GM12878 (cell line): Measurements from ENCODE around the gene PLGRKT. TPM values are rescaled to one million over a fixed set of nuclear protein-coding genes. Genes with fewer than 3 reads are reported as not detected.

Experiments
- ASH2L ChIP-seq: fragments of 300-600, 200-600 bp; sonication (generic); IDR thresholded peaks from 2 replicates; pipeline ENCODE4 v1.6.1; 2017; ENCODE audit warnings: low read depth, mild to moderate bottlenecking, borderline replicate concordance
- BHLHE40 ChIP-seq, 2 experiments: fragments of 450-650 bp in 1 of 2; IDR thresholded peaks; 2 replicates each; pipeline ENCODE4 v1.6.1; 2011 to 2017; ENCODE audit warnings: low read depth in 2 of 2, borderline replicate concordance in 1 of 2, improper control_type of control experiment in 1 of 2, low read length in 1 of 2, mild to moderate bottlenecking in 1 of 2
- CBX3 ChIP-seq: fragments of 200-600 bp; sonication (generic); IDR thresholded peaks from 2 replicates; pipeline ENCODE4 v1.6.1; 2016; ENCODE audit warnings: low read depth, borderline replicate concordance
- HDAC2 ChIP-seq: fragments of 200-600 bp; sonication (generic); IDR thresholded peaks from 2 replicates; pipeline ENCODE4 v1.6.1; 2017
- IKZF1 ChIP-seq: fragments of 450-650 bp; conservative IDR thresholded peaks from 2 replicates; pipeline ENCODE4 v1.6.1; 2017; ENCODE audit warnings: antibody characterized with exemption, mild to moderate bottlenecking
- LARP7 ChIP-seq: fragments of 450-650 bp; IDR thresholded peaks from 2 replicates; pipeline ENCODE4 v1.6.1; 2017; ENCODE audit warnings: mild to moderate bottlenecking
- PML ChIP-seq: IDR thresholded peaks from 2 replicates; pipeline ENCODE4 v1.6.1; 2012; ENCODE audit warnings: low read length, inconsistent platforms
- TCF7 ChIP-seq: IDR thresholded peaks from 2 replicates; pipeline ENCODE4 v1.6.1; 2014; ENCODE audit warnings: antibody characterized with exemption, borderline replicate concordance
- YBX1 ChIP-seq: fragments of 450-650 bp; IDR thresholded peaks from 2 replicates; pipeline ENCODE4 v1.6.1; 2016; ENCODE audit warnings: antibody characterized with exemption
- ZNF384 ChIP-seq: IDR thresholded peaks from 2 replicates; pipeline ENCODE4 v1.6.1; 2012; ENCODE audit warnings: low read depth, mild to moderate bottlenecking, low read length, improper control_type of control experiment, borderline replicate concordance
- polyA plus RNA-seq, 11 experiments: library from polyadenylated mRNA; depleted of rRNA in 4 of 11; unstranded in 6 of 11; stranded (reverse) in 5 of 11; fragments of >200 nt; fragmentation: Nextera tagmentation in 4 of 11; fragmentation: Illumina TruSeq in 1 of 11; extraction: Ambion mirVana in 4 of 11; extraction: Trizol in 1 of 11; gene quantifications; 1 replicate in 1 of 11; 2 replicates in 10 of 11; pipeline versions ENCODE4 v1.2.1 to v1.2.3, GENCODE V29; 2011 to 2016; ENCODE audit warnings: inconsistent platforms in 2 of 11, missing spikeins in 2 of 11, low read depth in 1 of 11
- total RNA-seq, 4 experiments: library from RNA; depleted of rRNA in 3 of 4; stranded (reverse); fragments of >200 nt in 3 of 4; fragmentation: Illumina TruSeq in 1 of 4; extraction: Trizol in 1 of 4; gene quantifications; 2 replicates each; pipeline versions ENCODE4 v1.2.1 to v1.2.3, GENCODE V29; 2013 to 2021
- TF ChIP-seq, protein P1 (sequence below): IDR thresholded peaks from 2 replicates; pipeline ENCODE4 v1.6.1; 2012; ENCODE audit warnings: mild to moderate bottlenecking, low read depth, low read length
- TF ChIP-seq, protein P2 (sequence below): fragments of 450-650 bp; conservative IDR thresholded peaks from 2 replicates; pipeline ENCODE4 v1.6.1; 2017; ENCODE audit warnings: mild to moderate bottlenecking, moderate library complexity
- TF ChIP-seq, protein P3 (sequence below): fragments of 450-650 bp; IDR thresholded peaks from 2 replicates; pipeline ENCODE4 v1.6.1; 2017; ENCODE audit warnings: mild to moderate bottlenecking, moderate library complexity
- TF ChIP-seq, protein P4 (sequence below): IDR thresholded peaks from 2 replicates; pipeline ENCODE4 v1.6.1; 2012; ENCODE audit warnings: low read depth, low read length, improper control_type of control experiment
- TF ChIP-seq, protein P5 (sequence below): IDR thresholded peaks from 2 replicates; pipeline ENCODE4 v1.6.1; 2011; ENCODE audit warnings: borderline replicate concordance, low read depth, mild to moderate bottlenecking, moderate library complexity, mixed read lengths, low read length; ENCODE audit not compliant: insufficient read depth; ENCODE audit errors: extremely low read length

The PLGRKT gene
- total and polyA plus RNA-seq, 10 of the 15 experiments (the other 5 are each of a cell fraction or from before 2014, with no cell fraction given): 25.2 to 72.3 (median 38.4) TPM

DNA sequence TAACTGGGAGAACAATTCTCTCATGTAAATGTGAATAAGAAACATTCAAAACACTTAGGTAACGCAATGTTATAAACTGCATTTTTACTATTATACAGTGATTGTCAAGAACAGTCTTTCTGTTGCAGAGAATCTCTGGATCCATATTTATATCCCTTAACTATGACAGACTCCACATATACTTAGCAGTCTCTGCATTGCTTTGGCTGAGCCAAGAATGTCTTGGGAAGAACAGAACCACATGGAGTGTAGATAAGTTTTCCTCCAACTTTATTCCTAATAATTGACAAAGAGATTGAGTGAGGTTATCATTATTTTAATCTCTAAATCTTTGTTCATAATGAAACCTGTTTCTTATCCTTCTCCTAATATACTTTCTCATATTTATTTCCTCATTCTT is 82.5 kb downstream of the PLGRKT start (continued):
- TF ChIP-seq, protein P1, sequence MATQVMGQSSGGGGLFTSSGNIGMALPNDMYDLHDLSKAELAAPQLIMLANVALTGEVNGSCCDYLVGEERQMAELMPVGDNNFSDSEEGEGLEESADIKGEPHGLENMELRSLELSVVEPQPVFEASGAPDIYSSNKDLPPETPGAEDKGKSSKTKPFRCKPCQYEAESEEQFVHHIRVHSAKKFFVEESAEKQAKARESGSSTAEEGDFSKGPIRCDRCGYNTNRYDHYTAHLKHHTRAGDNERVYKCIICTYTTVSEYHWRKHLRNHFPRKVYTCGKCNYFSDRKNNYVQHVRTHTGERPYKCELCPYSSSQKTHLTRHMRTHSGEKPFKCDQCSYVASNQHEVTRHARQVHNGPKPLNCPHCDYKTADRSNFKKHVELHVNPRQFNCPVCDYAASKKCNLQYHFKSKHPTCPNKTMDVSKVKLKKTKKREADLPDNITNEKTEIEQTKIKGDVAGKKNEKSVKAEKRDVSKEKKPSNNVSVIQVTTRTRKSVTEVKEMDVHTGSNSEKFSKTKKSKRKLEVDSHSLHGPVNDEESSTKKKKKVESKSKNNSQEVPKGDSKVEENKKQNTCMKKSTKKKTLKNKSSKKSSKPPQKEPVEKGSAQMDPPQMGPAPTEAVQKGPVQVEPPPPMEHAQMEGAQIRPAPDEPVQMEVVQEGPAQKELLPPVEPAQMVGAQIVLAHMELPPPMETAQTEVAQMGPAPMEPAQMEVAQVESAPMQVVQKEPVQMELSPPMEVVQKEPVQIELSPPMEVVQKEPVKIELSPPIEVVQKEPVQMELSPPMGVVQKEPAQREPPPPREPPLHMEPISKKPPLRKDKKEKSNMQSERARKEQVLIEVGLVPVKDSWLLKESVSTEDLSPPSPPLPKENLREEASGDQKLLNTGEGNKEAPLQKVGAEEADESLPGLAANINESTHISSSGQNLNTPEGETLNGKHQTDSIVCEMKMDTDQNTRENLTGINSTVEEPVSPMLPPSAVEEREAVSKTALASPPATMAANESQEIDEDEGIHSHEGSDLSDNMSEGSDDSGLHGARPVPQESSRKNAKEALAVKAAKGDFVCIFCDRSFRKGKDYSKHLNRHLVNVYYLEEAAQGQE: no peak
- no peak for TF ChIP-seq CBX3
- TF ChIP-seq, protein P2, sequence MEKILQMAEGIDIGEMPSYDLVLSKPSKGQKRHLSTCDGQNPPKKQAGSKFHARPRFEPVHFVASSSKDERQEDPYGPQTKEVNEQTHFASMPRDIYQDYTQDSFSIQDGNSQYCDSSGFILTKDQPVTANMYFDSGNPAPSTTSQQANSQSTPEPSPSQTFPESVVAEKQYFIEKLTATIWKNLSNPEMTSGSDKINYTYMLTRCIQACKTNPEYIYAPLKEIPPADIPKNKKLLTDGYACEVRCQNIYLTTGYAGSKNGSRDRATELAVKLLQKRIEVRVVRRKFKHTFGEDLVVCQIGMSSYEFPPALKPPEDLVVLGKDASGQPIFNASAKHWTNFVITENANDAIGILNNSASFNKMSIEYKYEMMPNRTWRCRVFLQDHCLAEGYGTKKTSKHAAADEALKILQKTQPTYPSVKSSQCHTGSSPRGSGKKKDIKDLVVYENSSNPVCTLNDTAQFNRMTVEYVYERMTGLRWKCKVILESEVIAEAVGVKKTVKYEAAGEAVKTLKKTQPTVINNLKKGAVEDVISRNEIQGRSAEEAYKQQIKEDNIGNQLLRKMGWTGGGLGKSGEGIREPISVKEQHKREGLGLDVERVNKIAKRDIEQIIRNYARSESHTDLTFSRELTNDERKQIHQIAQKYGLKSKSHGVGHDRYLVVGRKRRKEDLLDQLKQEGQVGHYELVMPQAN: no peak
- TF ChIP-seq, protein P3, sequence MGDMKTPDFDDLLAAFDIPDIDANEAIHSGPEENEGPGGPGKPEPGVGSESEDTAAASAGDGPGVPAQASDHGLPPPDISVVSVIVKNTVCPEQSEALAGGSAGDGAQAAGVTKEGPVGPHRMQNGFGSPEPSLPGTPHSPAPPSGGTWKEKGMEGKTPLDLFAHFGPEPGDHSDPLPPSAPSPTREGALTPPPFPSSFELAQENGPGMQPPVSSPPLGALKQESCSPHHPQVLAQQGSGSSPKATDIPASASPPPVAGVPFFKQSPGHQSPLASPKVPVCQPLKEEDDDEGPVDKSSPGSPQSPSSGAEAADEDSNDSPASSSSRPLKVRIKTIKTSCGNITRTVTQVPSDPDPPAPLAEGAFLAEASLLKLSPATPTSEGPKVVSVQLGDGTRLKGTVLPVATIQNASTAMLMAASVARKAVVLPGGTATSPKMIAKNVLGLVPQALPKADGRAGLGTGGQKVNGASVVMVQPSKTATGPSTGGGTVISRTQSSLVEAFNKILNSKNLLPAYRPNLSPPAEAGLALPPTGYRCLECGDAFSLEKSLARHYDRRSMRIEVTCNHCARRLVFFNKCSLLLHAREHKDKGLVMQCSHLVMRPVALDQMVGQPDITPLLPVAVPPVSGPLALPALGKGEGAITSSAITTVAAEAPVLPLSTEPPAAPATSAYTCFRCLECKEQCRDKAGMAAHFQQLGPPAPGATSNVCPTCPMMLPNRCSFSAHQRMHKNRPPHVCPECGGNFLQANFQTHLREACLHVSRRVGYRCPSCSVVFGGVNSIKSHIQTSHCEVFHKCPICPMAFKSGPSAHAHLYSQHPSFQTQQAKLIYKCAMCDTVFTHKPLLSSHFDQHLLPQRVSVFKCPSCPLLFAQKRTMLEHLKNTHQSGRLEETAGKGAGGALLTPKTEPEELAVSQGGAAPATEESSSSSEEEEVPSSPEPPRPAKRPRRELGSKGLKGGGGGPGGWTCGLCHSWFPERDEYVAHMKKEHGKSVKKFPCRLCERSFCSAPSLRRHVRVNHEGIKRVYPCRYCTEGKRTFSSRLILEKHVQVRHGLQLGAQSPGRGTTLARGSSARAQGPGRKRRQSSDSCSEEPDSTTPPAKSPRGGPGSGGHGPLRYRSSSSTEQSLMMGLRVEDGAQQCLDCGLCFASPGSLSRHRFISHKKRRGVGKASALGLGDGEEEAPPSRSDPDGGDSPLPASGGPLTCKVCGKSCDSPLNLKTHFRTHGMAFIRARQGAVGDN: no peak
- TF ChIP-seq ASH2L: no peak
- no peak for TF ChIP-seq ZNF384
- TF ChIP-seq YBX1: no peak
- no peak for TF ChIP-seq IKZF1
- TF ChIP-seq, protein P4, sequence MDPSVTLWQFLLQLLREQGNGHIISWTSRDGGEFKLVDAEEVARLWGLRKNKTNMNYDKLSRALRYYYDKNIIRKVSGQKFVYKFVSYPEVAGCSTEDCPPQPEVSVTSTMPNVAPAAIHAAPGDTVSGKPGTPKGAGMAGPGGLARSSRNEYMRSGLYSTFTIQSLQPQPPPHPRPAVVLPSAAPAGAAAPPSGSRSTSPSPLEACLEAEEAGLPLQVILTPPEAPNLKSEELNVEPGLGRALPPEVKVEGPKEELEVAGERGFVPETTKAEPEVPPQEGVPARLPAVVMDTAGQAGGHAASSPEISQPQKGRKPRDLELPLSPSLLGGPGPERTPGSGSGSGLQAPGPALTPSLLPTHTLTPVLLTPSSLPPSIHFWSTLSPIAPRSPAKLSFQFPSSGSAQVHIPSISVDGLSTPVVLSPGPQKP: no peak
- no peak for TF ChIP-seq LARP7
- no peak for TF ChIP-seq BHLHE40 (IDR thresholded peaks at IDR 0.05; ENCODE audit: borderline replicate concordance in 1 of 2, low read depth in 2 of 2, low read length in 1 of 2)
- no peak for TF ChIP-seq PML
- no peak for TF ChIP-seq HDAC2
- TF ChIP-seq, protein P5, sequence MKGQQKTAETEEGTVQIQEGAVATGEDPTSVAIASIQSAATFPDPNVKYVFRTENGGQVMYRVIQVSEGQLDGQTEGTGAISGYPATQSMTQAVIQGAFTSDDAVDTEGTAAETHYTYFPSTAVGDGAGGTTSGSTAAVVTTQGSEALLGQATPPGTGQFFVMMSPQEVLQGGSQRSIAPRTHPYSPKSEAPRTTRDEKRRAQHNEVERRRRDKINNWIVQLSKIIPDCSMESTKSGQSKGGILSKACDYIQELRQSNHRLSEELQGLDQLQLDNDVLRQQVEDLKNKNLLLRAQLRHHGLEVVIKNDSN: no peak
- no peak for TF ChIP-seq TCF7
- TF ChIP-seq, all 136 proteins: peak for 0
